ENCODE measurements around the gene ASAH2. TPM values are rescaled to one million over a fixed set of nuclear protein-coding genes. Genes with fewer than 3 reads are reported as not detected.

The ASAH2 gene
- total and polyA plus RNA-seq, 2 of the 13 experiments (the other 11 are each of a cell fraction or from before 2014, with no cell fraction given) = 16.0 to 17.9 TPM

DNA sequence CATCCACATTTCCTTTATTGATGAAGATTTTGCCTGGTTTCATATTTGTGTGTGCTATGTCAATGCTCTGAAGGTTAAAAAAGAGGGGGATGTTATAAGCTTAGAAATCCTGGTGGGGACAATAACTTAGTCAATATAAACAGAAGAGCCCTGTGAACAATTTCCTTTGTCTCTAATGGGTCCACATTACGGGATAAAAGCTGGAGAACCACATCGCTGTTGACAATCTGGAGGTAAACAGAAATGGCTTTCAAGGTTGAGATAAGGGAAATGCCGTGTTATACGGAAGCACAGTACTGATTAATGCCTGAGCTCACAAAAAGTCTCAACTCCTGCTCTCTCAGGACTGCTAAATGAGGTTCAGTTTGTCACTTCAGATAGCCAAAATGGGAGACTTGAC, 16.8 kb downstream of the ASAH2 start (continued):
- TF ChIP-seq, protein P1, sequence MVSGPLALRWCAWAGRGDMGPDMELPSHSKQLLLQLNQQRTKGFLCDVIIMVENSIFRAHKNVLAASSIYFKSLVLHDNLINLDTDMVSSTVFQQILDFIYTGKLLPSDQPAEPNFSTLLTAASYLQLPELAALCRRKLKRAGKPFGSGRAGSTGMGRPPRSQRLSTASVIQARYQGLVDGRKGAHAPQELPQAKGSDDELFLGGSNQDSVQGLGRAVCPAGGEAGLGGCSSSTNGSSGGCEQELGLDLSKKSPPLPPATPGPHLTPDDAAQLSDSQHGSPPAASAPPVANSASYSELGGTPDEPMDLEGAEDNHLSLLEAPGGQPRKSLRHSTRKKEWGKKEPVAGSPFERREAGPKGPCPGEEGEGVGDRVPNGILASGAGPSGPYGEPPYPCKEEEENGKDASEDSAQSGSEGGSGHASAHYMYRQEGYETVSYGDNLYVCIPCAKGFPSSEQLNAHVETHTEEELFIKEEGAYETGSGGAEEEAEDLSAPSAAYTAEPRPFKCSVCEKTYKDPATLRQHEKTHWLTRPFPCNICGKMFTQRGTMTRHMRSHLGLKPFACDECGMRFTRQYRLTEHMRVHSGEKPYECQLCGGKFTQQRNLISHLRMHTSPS (CRISPR knock-in tag; IDR thresholded peaks at IDR 0.05; ENCODE audit: low read depth) = no peak
- peak; percentile 56; the same call in 1 of the 2 replicates for TF ChIP-seq ATF7-NPFF (CRISPR knock-in tag; IDR thresholded peaks at IDR 0.05; ENCODE audit: low read depth)
- TF ChIP-seq, protein P2, sequence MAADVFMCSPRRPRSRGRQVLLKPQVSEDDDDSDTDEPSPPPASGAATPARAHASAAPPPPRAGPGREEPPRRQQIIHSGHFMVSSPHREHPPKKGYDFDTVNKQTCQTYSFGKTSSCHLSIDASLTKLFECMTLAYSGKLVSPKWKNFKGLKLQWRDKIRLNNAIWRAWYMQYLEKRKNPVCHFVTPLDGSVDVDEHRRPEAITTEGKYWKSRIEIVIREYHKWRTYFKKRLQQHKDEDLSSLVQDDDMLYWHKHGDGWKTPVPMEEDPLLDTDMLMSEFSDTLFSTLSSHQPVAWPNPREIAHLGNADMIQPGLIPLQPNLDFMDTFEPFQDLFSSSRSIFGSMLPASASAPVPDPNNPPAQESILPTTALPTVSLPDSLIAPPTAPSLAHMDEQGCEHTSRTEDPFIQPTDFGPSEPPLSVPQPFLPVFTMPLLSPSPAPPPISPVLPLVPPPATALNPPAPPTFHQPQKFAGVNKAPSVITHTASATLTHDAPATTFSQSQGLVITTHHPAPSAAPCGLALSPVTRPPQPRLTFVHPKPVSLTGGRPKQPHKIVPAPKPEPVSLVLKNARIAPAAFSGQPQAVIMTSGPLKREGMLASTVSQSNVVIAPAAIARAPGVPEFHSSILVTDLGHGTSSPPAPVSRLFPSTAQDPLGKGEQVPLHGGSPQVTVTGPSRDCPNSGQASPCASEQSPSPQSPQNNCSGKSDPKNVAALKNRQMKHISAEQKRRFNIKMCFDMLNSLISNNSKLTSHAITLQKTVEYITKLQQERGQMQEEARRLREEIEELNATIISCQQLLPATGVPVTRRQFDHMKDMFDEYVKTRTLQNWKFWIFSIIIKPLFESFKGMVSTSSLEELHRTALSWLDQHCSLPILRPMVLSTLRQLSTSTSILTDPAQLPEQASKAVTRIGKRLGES (CRISPR knock-in tag; IDR thresholded peaks at IDR 0.05; ENCODE audit: borderline replicate concordance) = no peak
- TF ChIP-seq FOXK1 (CRISPR knock-in tag; IDR thresholded peaks at IDR 0.05; ENCODE audit: borderline replicate concordance, low read depth) = peak; percentile 92; the same call in 1 of the 2 replicates
- TF ChIP-seq, protein P3, sequence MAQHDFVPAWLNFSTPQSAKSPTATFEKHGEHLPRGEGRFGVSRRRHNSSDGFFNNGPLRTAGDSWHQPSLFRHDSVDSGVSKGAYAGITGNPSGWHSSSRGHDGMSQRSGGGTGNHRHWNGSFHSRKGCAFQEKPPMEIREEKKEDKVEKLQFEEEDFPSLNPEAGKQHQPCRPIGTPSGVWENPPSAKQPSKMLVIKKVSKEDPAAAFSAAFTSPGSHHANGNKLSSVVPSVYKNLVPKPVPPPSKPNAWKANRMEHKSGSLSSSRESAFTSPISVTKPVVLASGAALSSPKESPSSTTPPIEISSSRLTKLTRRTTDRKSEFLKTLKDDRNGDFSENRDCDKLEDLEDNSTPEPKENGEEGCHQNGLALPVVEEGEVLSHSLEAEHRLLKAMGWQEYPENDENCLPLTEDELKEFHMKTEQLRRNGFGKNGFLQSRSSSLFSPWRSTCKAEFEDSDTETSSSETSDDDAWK (CRISPR knock-in tag; IDR thresholded peaks at IDR 0.05) = no peak
- 0 out of 2 replicates have a peak, but pooled peaks have one; percentile 32 for TF ChIP-seq THYN1 (CRISPR knock-in tag; IDR thresholded peaks at IDR 0.05; ENCODE audit: borderline replicate concordance, low read depth)
- TF ChIP-seq ZBTB38 (CRISPR knock-in tag; IDR thresholded peaks at IDR 0.05) = no peak
- TF ChIP-seq, protein P4, sequence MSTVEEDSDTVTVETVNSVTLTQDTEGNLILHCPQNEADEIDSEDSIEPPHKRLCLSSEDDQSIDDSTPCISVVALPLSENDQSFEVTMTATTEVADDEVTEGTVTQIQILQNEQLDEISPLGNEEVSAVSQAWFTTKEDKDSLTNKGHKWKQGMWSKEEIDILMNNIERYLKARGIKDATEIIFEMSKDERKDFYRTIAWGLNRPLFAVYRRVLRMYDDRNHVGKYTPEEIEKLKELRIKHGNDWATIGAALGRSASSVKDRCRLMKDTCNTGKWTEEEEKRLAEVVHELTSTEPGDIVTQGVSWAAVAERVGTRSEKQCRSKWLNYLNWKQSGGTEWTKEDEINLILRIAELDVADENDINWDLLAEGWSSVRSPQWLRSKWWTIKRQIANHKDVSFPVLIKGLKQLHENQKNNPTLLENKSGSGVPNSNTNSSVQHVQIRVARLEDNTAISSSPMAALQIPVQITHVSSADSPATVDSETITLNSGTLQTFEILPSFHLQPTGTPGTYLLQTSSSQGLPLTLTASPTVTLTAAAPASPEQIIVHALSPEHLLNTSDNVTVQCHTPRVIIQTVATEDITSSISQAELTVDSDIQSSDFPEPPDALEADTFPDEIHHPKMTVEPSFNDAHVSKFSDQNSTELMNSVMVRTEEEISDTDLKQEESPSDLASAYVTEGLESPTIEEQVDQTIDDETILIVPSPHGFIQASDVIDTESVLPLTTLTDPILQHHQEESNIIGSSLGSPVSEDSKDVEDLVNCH (CRISPR knock-in tag; IDR thresholded peaks at IDR 0.05) = no peak
- 0 out of 2 replicates have a peak, but pooled peaks have one; percentile 21 for TF ChIP-seq ZMYM2 (CRISPR knock-in tag; IDR thresholded peaks at IDR 0.05)
- TF ChIP-seq, protein P5, sequence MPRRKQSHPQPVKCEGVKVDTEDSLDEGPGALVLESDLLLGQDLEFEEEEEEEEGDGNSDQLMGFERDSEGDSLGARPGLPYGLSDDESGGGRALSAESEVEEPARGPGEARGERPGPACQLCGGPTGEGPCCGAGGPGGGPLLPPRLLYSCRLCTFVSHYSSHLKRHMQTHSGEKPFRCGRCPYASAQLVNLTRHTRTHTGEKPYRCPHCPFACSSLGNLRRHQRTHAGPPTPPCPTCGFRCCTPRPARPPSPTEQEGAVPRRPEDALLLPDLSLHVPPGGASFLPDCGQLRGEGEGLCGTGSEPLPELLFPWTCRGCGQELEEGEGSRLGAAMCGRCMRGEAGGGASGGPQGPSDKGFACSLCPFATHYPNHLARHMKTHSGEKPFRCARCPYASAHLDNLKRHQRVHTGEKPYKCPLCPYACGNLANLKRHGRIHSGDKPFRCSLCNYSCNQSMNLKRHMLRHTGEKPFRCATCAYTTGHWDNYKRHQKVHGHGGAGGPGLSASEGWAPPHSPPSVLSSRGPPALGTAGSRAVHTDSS (CRISPR knock-in tag; conservative IDR thresholded peaks at IDR 0.05) = no peak
- no peak for TF ChIP-seq FOXC1 (CRISPR knock-in tag; IDR thresholded peaks at IDR 0.05; ENCODE audit: borderline replicate concordance)
- TF ChIP-seq, protein P6, sequence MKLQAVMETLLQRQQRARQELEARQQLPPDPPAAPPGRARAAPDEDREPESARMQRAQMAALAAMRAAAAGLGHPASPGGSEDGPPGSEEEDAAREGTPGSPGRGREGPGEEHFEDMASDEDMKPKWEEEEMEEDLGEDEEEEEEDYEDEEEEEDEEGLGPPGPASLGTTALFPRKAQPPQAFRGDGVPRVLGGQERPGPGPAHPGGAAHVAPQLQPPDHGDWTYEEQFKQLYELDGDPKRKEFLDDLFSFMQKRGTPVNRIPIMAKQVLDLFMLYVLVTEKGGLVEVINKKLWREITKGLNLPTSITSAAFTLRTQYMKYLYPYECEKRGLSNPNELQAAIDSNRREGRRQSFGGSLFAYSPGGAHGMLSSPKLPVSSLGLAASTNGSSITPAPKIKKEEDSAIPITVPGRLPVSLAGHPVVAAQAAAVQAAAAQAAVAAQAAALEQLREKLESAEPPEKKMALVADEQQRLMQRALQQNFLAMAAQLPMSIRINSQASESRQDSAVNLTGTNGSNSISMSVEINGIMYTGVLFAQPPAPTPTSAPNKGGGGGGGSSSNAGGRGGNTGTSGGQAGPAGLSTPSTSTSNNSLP (IDR thresholded peaks at IDR 0.05; ENCODE audit: low read depth, low read length) = peak; percentile 96
- TF ChIP-seq ZNF468 (CRISPR knock-in tag; IDR thresholded peaks at IDR 0.05) = no peak
- no peak for TF ChIP-seq MAFK (conservative IDR thresholded peaks at IDR 0.05 in 1 of 2, IDR thresholded peaks at IDR 0.05 in 1 of 2; ENCODE audit: low read length in 2 of 2)
- no peak for TF ChIP-seq RFXAP (CRISPR knock-in tag; IDR thresholded peaks at IDR 0.05; ENCODE audit: borderline replicate concordance)
- TF ChIP-seq ZNF75D (CRISPR knock-in tag; IDR thresholded peaks at IDR 0.05; ENCODE audit: borderline replicate concordance) = no peak
- peak; percentile 92 for TF ChIP-seq FOXA1 (IDR thresholded peaks at IDR 0.05)
- peak; percentile 99 for TF ChIP-seq FOXA1 (CRISPR knock-in tag; IDR thresholded peaks at IDR 0.05)

Measured in HepG2 (cell line).